RWPE2 (cell line): Measurements from ENCODE around the gene KRTAP10-9.

Source experiments
- ATAC-seq: fragments of 200-7000 bp; cut with Tn5 transposase; 3 replicates; pipeline ENCODE4 v1.9.1; 2021; ENCODE audit warnings: low read depth
- DNase-seq: peaks from one replicate; pipeline ENCODE4 v3.0.0-alpha.2; 2020; ENCODE audit warnings: low spot score
- H3K27ac ChIP-seq: fragments of 450-650 bp; 2 replicates; pipeline ENCODE4 v1.5.1; 2017; ENCODE audit warnings: mild to moderate bottlenecking; ENCODE audit not compliant: poor library complexity, severe bottlenecking
- H3K27me3 ChIP-seq: fragments of 250-450 bp; sonication (Bioruptor Pico); 2 replicates; pipeline ENCODE4 v1.5.1; 2021; ENCODE audit warnings: mild to moderate bottlenecking, moderate library complexity; ENCODE audit not compliant: insufficient read depth, poor library complexity, severe bottlenecking
- H3K36me3 ChIP-seq: fragments of 250-450 bp; sonication (Bioruptor Pico); 2 replicates; pipeline ENCODE4 v1.5.1; 2020; ENCODE audit warnings: low read depth, mild to moderate bottlenecking, moderate library complexity
- H3K4me1 ChIP-seq: fragments of 250-450 bp; sonication (Bioruptor Pico); 2 replicates; pipeline ENCODE4 v1.5.1; 2021; ENCODE audit warnings: mild to moderate bottlenecking, moderate library complexity; ENCODE audit not compliant: insufficient read depth, poor library complexity, severe bottlenecking
- H3K4me3 ChIP-seq: fragments of 250-450 bp; sonication (Bioruptor Pico); 2 replicates; pipeline ENCODE4 v1.5.1; 2021; ENCODE audit warnings: mild to moderate bottlenecking, moderate library complexity; ENCODE audit not compliant: severe bottlenecking
- H3K9me3 ChIP-seq: fragments of 250-450 bp; sonication (Bioruptor Pico); 2 replicates; pipeline ENCODE4 v1.5.1; 2021; ENCODE audit warnings: mild to moderate bottlenecking, moderate library complexity; ENCODE audit not compliant: severe bottlenecking
- TF ChIP-seq, protein P1 (sequence below): fragments of 450-650 bp; IDR thresholded peaks from one replicate; pipeline ENCODE4 v1.5.1; 2017; ENCODE audit warnings: mild to moderate bottlenecking, moderate library complexity; ENCODE audit not compliant: poor library complexity, severe bottlenecking

Gene KRTAP10-9

DNA sequence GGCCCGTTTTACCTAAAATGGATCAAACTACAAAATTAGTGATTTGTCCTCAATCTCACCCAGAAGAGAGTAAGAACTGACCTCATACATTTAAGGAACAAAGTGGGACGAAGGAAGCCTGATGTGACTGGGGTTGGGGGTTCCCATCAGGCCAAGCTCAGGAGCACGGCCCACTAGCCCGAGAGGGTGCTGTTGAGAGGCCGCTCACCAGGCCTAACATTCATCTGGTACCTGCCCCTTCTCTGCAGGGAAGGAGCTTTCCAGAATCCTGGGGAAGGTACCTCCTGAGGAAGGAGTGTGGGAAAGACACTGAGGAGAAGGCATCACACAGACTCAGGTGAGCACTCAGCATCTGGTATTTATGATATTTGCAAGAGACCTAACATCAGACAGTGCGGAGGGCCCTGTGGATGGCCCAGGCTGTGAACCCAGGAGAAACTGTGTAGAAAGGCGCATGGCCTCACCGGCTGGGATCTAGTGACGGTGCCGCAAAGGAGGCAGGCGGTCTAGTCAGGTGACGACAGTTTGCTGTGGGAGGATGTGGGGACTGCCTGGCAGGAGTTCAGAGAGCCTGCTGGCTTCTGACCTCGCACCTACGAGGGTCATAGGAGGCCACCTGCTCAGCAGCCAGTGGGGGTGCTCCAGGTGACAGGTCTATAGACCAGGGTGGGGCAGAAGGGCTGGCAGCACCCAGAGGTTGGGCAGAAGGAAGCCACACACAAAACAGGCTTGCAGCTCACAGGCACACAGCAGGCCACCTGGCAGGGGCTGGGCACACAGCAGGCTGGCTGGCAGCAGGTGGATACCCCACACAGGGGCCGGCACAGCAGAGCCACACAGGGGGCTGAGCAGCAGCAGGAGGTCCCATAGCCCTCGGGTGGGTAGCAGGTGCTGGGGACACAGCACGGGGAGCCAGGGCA, 27.0 kb downstream of the KRTAP10-9 start:
- no peak for DNase-seq
- H3K27ac ChIP-seq = no peak overlapping the region
- H3K36me3 ChIP-seq = no peaks in the 10 kb centered on the region
- no peaks in the 10 kb centered on the region for H3K9me3 ChIP-seq
- H3K4me3 ChIP-seq = no peak overlapping the region
- H3K4me1 ChIP-seq = no peaks in the 10 kb centered on the region
- no peak for ATAC-seq
- TF ChIP-seq, protein P1, sequence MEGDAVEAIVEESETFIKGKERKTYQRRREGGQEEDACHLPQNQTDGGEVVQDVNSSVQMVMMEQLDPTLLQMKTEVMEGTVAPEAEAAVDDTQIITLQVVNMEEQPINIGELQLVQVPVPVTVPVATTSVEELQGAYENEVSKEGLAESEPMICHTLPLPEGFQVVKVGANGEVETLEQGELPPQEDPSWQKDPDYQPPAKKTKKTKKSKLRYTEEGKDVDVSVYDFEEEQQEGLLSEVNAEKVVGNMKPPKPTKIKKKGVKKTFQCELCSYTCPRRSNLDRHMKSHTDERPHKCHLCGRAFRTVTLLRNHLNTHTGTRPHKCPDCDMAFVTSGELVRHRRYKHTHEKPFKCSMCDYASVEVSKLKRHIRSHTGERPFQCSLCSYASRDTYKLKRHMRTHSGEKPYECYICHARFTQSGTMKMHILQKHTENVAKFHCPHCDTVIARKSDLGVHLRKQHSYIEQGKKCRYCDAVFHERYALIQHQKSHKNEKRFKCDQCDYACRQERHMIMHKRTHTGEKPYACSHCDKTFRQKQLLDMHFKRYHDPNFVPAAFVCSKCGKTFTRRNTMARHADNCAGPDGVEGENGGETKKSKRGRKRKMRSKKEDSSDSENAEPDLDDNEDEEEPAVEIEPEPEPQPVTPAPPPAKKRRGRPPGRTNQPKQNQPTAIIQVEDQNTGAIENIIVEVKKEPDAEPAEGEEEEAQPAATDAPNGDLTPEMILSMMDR = no peak
- peaks cover 6% of the 10 kb centered on the region for H3K27me3 ChIP-seq

DNA sequence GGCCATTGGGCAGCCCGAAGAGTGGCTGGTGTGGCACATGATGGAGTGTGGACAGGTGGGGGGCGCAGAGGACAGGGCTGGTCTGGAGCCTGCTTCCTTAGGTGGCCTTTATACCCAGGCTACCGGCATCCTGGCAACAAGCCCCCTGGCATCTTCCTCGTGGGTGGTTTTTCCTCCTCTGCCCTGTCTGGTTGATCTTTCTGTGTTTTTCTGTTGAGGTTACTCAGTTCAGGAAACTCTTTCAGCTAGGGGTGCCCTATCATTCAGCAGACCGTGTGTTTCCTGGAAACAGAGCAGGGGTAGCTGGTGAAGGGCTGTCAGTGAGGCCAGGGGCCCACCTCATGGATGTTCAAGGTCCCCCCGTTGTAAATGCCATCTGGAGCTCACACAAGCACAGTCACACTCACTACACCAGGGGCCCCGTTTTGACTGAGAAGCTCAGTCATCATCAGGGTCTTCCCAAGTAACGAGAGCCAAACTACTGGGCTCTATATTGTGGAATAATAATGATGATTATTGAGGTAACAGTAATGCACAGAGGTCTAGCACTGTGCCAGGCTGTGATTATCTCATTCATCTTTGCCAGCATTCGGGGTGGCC, 27.8 kb downstream of the KRTAP10-9 start, which contains the start of gene KRTAP12-4:
Gene KRTAP12-4 (minus strand): TSS at position 84 of the 600 bp plus-strand sequence. CDS start 45 bp downstream, at position 39.
- H3K4me1 ChIP-seq = no peaks in the 10 kb centered on the region
- TF ChIP-seq, protein P1 = no peak
- no peaks in the 10 kb centered on the region for H3K9me3 ChIP-seq
- peaks cover 8% of the 10 kb centered on the region for H3K27me3 ChIP-seq
- H3K36me3 ChIP-seq = no peaks in the 10 kb centered on the region
- no peak within 1 kb of the TSS for H3K4me3 ChIP-seq
- DNase-seq (no peak), ATAC-seq (no peak)
- no peak within 1 kb of the TSS for H3K27ac ChIP-seq

DNA sequence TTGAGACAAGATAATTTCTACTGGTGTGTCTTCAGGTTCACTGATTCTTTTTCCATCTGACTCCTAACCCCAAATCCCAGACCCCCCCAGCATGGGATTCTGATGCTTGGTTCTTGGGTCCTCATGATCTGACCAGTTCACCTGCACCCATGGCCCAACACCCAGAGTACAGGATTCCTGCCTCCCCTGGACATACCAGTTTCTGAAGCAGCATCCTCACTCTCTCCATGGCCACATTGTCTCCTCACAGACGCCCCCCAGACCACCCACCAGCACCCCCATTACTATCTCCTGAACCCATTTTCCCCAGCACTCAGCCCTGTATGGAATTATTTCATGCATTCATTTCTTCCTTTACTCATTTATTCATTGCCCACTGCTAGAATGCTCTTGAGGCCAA, 30.0 kb downstream of the KRTAP10-9 start:
- H3K27ac ChIP-seq = no peak overlapping the region
- H3K36me3 ChIP-seq = no peaks in the 10 kb centered on the region
- no peaks in the 10 kb centered on the region for H3K9me3 ChIP-seq
- TF ChIP-seq, protein P1 = no peak
- H3K4me3 ChIP-seq = no peak overlapping the region
- DNase-seq (no peak), ATAC-seq (no peak)
- H3K4me1 ChIP-seq = no peaks in the 10 kb centered on the region
- peaks cover 14% of the 10 kb centered on the region for H3K27me3 ChIP-seq

DNA sequence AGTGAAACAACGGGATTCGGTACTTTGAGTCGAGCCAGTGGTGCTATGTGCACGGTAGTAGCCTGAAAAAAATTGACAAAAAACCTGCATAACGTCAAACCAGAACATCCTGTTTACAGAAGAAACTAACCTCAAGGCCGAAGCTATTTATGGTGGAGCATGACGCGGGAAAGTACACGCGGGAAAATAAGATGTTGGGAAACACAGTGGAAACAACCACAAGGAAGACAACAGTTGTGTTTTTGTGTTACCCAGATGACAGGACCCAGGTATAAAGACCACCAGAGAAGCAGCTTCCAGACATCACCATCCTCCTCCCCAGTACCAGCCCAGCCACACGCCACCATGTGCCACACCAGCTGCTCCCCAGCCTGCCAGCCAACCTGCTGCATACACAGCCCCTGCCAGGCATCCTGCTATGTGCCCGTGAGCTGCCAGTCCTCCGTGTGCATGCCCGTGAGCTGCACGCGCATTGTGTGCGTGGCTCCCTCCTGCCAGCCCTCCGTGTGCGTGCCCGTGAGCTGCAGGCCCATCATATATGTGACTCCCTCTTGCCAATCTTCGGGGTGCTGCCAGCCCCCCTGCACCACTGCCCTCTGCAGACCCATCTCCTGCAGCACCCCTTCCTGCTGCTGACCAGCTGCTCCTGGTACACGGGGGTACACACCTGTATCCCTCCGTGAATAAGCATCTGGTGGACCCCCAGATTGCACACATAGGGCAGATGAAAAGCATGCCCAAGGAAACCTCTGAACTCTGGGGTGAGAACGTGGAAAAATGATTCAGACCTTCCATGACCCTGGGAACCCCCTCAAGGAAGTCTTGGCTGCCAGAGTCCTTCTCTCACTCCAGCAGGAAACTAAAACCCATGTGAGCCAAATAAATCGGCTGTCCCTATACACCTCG, 31.0 kb downstream of the KRTAP10-9 start, which contains the start of gene KRTAP12-3:
Gene KRTAP12-3 (plus strand): TSS at position 298 of the 906 bp plus-strand sequence. CDS start 48 bp downstream, at position 346.
- no peak within 1 kb of the TSS for H3K4me3 ChIP-seq
- TF ChIP-seq, protein P1 = no peak
- H3K9me3 ChIP-seq = no peaks in the 10 kb centered on the region
- H3K27me3 ChIP-seq = peaks cover 14% of the 10 kb centered on the region
- no peak within 1 kb of the TSS for H3K27ac ChIP-seq
- no peaks in the 10 kb centered on the region for H3K4me1 ChIP-seq
- H3K36me3 ChIP-seq = no peaks in the 10 kb centered on the region
- no peak for DNase-seq
- ATAC-seq = no peak
